Stimulated activated CD8-positive, alpha-beta memory T cell treated with anti-CD3 and anti-CD28 coated beads, Interleukin-4, amount 100 ng/mL, for 1 hour (primary cell): ENCODE results near the gene POLR1F.
"Not testable (repeated sequence)": the region's sequence is repeated elsewhere in the genome, so short reads cannot be mapped to it uniquely, and the experiment has no call there.

Experiments used
- DNase-seq, 2 donors: peaks; one replicate each; pipeline ENCODE4 v3.0.0-alpha.2; 2020; ENCODE audit warnings: low read depth in 2 of 2, low spot score in 1 of 2

POLR1F gene, protein sequence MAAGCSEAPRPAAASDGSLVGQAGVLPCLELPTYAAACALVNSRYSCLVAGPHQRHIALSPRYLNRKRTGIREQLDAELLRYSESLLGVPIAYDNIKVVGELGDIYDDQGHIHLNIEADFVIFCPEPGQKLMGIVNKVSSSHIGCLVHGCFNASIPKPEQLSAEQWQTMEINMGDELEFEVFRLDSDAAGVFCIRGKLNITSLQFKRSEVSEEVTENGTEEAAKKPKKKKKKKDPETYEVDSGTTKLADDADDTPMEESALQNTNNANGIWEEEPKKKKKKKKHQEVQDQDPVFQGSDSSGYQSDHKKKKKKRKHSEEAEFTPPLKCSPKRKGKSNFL

DNA sequence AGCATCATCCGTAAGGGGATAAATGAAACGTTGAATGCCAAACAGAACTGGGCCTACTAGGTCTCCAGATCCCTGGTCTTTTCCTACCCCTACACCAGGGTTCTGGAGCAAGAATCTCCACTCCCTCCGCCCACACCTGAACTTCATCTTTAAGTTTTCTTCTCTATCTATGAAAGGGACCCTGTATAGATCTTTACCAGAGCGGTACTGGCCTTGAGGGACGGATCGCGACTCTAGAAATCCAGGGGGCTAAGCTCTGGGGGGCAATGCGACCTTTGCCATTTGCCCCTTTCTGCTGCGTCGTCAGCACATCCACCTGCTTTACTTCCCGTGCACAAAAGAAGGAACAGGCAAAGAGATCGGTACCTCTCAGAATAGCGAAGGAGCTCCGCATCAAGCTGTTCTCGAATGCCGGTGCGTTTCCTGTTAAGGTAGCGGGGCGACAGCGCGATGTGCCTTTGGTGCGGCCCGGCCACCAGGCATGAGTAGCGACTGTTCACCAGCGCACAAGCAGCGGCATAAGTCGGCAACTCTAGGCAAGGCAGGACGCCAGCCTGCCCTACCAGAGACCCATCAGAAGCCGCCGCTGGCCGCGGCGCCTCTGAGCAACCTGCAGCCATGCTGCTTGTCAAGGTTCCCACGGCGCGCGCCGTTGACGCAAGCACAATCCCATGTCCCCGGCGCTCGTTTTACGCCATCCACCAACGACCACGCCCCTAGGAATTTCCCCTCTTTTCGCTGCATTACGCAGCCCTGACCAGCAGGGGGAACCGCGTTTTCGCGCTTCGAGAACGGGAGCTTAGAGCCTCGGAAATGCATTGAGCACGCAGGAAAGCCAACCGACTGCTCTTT, at the start of gene POLR1F:
POLR1F (minus strand) TSS at position 641 of the 852 bp plus-strand sequence; CDS start at position 620, 21 bp downstream.
- peak; percentile 83 to 85 for DNase-seq

DNA sequence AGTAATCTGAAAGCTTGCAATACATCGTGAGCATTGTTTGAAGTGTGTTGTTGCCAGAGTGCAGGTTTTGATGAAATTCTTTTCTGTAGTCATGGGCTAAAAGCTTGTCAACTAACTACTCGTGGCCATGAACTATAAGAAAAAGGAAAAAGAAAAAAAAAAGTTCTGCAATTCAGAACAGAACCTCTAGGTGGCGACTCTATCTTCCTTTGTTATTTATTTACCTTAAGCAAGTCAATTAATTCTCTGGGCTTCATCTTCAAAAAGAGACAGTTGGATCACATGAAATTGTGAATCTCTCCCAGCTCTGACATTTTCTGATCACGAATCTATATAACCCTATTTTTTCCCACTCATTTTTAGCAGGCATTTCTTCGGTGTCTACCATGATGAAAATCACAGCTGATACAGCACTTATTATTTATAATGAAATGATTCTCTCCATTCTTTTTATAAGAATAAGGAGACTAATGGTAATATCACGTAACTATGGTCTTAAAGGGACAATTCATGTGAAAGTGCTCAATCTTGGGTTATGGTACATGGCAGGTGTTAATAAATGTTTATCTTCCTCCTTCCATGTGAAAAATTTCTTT, 45.8 kb upstream of the POLR1F start:
- no peak for DNase-seq

DNA sequence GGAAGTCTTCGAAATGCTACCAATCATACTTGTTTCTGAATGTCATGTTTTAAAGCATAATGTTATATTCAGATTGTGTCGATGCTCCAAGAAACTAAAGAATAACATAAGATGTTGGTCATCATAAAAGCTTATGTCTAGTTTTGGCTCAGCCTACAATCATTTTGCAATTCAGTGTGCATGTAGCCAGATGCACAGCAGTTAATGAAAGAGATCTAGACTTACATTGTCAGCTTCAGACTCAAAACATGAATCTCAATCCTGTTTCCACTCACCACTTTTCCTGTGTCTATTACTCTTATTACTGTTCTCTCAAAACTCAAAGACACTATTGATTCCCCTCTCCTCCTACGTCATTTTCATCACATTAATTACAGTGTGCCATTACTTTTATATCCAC, 43.2 kb upstream of the POLR1F start:
- DNase-seq, result no peak

DNA sequence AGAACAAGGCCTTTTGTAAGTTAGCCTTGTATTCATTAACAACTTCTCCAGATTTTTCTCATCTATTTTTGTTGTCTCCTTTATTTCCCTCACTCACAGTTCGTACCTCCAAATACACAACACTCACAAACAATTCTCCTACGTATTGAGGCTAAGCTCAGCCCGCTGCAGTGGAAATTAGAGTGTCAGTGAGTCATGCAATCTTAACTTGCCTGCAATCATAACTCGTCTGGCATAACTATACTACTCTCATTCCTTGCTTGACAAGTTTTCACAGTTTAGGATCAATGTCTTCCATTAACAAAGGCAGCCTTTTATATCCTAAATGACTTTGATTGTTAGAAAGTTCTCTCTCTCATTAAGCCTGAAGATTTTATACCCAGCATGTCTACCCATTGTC, 40.8 kb upstream of the POLR1F start:
- no peak for DNase-seq

DNA sequence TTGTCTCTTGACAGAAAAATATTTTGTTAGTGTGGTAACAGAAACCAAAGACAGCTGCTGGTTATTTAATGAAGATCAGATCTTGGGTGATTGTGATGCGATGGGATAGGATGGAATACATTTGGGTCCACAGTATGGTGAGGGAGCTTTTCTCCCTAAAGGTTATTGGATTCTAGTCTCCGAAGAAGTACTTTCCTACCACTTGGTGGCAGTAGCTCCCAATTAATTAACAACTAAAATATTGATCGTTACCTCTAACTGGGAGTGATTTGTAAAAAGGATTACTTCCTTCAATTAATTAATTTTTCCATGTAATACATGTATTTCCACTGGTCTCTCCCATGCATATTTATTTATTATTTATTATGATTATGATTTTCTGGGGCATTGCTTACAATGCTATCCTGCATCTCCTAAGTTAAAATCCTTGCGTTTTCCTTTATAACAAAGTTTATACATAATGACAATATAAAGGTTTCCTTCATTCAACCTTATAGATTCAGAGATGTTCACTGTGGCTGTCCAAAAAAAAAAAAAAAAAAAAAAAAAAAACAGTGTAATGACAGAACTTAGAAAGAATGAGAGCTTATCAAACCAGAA, 39.0 kb upstream of the POLR1F start:
- DNase-seq, result no peak

DNA sequence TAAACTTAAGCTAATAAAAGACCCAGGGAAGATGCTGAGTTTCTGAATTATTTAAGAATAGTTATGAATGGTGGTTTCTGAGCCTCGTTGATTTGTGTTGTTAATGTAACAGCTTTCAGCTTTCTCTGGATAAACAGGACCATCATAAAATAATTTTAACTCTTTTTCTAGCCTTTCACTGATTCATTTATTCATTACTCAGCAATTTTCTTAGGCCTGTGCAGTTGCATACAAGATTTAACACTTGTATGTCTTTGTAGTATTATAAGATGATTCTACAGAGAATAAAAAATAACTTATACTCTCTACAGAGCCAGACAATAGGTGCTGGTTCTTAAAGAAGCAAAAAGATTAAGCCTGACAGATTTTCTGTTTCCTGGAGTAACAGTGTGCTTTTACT, 35.2 kb upstream of the POLR1F start:
- DNase-seq, result no peak

DNA sequence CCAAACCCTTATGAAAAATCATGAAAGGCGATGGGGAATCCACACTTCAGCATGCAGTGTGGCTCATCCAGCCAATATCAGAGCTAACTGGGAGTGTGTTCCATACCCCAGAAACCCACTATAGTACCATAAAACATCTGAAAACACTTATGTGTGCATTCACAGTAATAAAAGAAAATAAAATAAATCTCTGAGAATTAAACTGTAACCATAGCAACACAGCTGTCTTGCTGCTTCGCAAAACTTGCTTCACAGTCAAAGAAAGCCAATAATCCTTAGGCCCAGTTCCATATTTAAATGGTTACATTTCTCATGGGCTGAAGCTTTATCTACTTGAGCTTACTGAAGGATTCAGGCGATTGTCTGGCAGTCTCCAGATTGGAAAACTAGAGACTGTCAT, 19.9 kb upstream of the POLR1F start:
- DNase-seq, result no peak

DNA sequence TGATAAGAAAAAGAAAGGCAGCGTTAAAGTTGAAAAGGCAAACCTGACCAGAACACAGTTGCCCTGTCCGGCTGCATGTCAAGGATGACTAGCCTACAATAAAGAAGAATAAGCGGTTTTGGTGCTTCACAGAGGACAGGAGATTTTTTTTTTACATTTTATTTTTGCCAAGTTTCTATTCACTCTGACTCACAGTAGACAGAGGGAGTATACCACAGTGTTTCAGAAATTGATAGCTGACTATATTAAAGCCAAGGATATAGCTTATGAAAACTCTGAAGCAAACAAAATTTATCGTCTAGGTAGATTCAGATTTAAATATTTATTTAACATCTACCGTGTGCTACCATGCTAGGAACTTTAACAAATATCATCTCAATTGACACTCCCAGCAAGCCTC, 16.9 kb upstream of the POLR1F start:
- DNase-seq, result no peak

DNA sequence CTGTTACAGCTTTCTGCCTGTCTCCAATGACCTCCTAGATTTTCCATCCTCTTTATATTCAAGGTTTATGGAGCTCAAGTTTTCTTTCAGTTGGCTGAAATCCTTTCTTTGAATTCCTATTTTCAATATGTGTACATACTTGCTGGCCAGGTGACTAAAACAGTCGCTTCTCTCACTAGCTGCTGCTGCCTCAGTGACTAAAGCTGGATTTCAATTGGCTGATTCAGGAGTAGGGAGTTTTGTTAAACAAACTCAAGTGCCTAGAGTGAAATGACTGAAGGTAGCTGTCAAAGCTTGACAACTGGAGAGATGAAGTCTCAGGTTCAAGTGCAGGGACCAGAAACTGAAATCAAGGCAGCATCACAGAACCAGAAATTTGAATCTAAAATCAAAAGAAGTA, 6.7 kb upstream of the POLR1F start:
- DNase-seq, result no peak

DNA sequence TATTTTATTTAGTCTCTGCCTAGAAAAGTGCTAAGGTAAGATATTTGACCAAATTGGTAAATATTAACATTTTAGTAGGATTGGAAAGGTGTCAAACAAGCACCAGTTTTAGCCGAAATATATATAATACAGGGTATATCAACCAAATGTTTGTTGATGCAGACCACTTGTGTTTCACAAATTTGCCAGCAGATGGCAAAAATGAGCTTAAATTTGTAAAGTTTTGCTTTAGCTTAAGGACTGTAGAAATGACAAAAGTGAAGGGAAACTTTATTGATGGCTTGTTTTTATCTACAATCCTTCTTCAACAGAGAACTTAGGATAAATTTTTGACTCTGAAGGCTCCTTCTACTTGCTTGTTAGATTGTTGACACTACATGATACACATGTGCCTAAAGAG, 4.8 kb upstream of the POLR1F start:
- DNase-seq, result peak in 1 of 2 donors; percentile 9

DNA sequence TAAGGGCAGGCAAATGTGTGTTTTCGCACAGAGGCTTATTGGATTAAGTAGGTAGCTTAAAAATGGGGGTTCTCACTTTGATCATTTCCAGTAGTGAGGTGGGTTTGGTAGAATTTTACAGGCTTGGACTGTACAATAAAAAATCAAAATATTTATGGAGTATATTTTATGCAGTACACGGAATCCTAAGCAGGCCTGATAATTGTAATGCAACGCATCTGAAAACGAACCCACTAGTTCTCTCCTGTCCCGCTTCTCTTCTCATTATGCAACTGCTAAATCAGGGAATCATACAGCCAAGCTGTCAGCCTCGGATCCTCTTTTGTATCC, 377 bp upstream of the POLR1F start:
- DNase-seq, result no peak

DNA sequence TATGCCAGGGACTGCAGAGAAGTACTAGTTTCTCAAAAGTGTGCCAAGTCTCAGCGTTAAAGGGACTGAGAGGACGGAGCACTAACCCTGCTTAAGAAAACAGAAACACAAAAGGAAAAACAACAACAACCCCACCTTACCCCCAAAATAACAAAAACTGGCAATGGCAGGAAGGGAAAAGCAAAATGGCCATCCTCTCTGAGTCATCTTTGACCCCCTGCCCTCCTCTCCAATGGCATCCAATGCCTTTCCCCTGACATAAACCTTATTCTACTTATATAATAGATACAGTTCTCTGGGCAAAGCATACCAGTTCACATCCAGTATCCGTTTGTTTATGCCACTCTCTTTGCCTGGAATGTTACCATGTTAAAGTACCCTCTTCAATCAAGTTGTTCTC, 1.6 kb downstream of the POLR1F start:
- no peak for DNase-seq

DNA sequence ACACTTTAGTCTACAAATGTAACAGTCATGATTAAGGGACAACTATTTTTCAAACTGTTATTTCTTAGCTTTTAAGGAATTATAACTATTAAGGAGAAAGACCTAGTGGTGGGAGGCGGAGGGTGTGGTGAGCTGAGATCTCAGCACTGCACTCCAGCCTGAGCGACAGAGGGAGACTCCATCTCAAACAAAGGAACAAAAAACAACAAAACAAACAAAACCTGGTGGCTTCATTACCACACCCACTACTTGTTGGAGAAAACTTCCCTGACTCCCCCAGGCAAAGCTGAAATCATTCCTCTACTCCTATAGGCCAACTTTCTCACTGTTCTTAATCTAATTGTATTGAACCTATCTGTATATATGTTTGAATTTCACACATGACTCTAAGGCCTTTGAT, 3.2 kb downstream of the POLR1F start:
- no peak for DNase-seq

DNA sequence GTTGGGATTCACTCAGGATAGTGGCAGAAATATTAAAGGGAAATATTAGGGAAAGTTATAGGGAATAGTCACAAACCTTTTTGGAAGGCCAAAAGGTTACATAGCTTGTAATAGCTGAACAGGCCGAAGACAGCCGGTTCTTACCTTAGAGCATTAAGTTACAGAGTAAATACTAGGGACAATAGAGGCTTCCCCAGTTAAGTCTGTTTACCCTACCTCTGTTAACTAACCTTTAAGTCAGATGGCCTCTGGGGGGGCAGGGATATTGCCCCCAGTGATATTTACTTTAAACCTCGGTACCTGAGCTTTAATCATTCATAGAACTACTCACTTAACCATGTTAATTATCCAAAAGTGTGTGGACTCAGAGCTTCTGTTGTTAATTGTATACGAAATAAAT, 7.4 kb downstream of the POLR1F start:
- no peak for DNase-seq

DNA sequence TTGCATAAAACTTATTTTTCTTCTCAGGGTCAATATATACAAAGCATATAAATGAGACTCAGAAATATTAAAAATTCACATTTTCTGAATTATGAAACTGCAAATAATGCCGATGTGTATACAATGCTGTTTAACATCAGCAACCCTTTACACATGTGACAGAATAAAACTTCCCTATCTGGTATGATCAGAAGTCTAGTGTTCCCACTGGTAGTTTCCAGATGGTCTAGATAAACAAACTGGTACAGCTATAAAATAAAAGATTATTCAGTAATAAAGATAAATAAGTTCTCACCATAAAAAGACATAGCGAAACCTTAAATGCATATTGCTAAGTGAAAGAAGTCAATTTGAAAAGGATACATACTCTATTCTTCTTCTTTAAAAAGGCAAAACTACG, 7.9 kb downstream of the POLR1F start:
- no peak for DNase-seq

DNA sequence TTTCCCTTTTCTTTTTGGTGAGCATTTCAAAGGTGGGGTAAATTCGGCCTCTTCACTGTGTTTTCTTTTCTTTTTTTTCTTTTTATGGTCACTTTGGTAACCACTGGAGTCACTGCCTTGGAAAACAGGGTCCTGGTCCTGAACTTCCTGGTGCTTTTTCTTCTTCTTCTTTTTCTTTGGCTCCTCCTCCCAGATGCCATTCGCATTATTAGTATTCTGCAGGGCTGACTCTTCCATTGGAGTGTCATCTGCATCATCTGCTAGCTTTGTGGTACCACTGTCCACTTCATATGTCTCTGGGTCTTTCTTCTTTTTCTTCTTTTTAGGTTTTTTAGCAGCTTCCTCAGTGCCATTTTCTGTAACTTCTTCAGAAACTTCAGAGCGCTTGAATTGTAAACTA, 10.5 kb downstream of the POLR1F start:
- DNase-seq, result no peak

DNA sequence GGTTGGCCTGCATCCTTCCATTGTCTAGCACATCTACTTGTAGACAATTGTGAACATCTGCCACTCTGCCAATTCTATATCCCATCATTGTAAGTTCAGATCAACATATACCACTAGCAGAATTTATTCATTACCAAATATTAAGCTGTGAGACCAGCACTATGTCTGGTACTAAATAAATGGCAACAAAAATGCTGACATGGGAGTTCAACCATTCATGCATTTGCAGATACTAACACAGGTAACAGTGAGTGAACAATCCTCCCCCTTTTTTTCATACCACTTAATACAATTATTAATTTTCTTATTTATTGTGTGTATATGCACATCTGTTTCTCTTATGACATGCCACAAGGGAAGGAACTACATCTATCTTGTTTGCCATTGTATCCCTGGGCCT, 11.9 kb downstream of the POLR1F start:
- DNase-seq, result no peak

DNA sequence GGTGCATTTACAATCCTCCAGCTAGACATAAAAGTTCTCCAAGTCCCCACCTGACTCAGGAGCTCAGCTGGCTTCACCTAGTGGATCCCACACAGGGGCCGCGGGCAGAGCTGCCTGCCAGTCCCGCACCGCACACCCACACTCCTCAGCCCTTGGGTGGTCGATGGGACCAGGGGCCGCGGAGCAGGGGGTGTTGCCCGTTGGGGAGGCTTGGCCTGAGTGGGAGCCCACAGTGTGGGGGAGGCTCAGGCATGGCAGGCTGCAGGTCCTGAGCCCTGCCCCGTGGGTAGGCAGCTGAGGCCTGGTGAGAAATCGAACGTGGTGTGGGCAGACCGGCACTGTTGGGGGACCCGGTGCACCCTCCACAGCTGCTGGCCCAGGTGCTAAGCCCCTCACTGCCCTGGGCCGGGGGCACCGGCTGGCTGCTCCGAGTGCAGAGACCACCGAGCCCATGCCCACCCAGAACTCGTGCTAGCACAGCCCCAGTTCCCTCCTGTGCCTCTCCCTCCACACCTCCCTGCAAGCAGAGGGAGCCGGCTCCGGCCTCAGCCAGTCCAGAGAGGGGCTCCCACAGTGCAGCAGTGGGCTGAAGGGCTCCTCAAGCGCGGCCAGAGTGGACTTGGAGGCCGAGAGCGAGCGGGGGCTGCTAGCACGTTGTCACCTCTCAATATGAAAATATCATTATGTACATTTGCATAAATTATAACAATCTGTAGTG, 16.6 kb downstream of the POLR1F start:
- no peak for DNase-seq

DNA sequence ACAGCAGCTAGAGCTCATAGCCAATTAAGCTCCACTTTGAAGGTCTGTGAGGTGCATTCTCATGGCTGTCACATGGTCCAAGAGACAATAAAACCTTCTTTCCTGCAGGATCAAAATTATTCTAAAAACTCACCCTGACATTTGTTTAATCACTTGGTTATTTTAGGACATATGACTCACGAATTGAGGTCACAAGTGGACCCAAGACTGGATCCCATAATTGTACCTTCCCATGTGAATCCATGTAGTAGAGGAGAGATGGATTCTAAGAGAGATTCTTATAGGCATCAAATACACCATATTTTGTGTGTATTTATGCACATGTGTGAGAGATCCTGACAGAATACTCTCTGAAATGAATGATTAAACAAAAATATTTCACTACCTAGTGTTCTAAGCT, 18.1 kb downstream of the POLR1F start:
- DNase-seq, result no peak

DNA sequence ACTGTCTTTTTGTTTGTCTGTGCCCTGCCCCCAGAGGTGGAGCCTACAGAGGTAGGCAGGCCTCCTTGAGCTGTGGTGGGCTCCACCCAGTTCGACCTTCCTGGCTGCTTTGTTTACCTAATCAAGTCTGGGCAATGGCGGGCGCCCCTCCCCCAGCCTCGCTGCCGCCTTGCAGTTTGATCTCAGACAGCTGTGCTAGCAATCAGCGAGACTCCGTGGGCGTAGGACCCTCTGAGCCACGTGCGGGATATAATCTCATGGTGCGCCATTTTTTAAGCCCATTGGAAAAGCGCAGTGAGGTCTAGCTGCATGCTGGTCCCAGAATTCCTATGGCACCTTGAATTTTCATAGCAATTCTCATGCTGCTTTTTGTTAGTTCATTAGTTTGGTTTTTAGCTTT, 19.7 kb downstream of the POLR1F start:
- not testable (repeated sequence) for DNase-seq

DNA sequence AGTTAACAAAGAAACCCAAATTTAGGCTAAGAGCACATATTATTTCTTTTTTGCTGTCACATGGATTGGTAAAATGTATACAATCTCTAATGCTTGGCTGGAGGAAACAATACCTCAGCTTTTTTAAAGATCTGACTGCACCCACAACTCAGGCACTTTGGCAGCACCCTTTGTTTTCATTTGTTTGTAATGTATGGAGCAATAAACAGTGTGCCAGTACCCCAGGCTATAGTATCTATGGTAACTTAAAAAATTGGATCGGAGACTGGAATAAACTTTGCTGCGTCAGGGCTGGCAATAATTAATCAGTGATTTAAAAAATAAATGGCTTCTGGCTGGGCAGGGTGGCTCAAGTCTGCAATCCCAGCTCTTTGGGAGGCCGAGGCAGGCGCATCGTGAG, 27.2 kb downstream of the POLR1F start:
- no peak for DNase-seq
